ENCODE data around the gene CYB561.
"Not testable (repeated sequence)": the region's sequence is repeated elsewhere in the genome, so short reads cannot be mapped to it uniquely, and the experiment has no call there.

The CYB561 gene

GRCh38 chr17:63463771-63464170, 17.7 kb upstream of the CYB561 start:
- POLR2A ChIA-PET (ENCODE audit: low non-redundant PET) = no interaction called here

GRCh38 chr17:63460018-63460417, 13.9 kb upstream of the CYB561 start:
- CTCF ChIA-PET = interaction anchor here (0.6 to 1.4 kb wide), 3 partner anchors 20 to 34 kb away, joined by 4 to 5 read pairs (median 4); no protein-coding TSS in a partner anchor
- H3K27ac ChIP-seq = peak overlapping the region; percentile 87
- no peak for TF ChIP-seq CTCF (conservative IDR thresholded peaks at IDR 0.05; ENCODE audit: low read depth)
- POLR2A ChIA-PET (ENCODE audit: low non-redundant PET) = no interaction called here
- no peak for DNase-seq (ENCODE audit: low spot score)

More at GRCh38 chr17:63463771-63464170, 17.7 kb upstream of the CYB561 start:
- TF ChIP-seq CTCF (conservative IDR thresholded peaks at IDR 0.05; ENCODE audit: low read depth) = no peak
- DNase-seq (ENCODE audit: low spot score) = no peak
- CTCF ChIA-PET = interaction anchor here (1.2 kb wide), 1 partner anchor 11 kb away, joined by 3 read pairs; no protein-coding TSS in a partner anchor
- H3K27ac ChIP-seq = no peak overlapping the region

GRCh38 chr17:63458478-63458877, 12.4 kb upstream of the CYB561 start:
- POLR2A ChIA-PET (ENCODE audit: low non-redundant PET) = no interaction called here
- no peak for DNase-seq (ENCODE audit: low spot score)
- CTCF ChIA-PET = no interaction called here
- TF ChIP-seq CTCF (conservative IDR thresholded peaks at IDR 0.05; ENCODE audit: low read depth) = no peak
- H3K27ac ChIP-seq = no peak overlapping the region

GRCh38 chr17:63455417-63455816, 9.3 kb upstream of the CYB561 start:
- CTCF ChIA-PET = interaction anchor here (0.6 kb wide), 1 partner anchor 23 kb away, joined by 4 read pairs; no protein-coding TSS in a partner anchor
- no peak for DNase-seq (ENCODE audit: low spot score)
- TF ChIP-seq CTCF (conservative IDR thresholded peaks at IDR 0.05; ENCODE audit: low read depth) = no peak
- POLR2A ChIA-PET (ENCODE audit: low non-redundant PET) = no interaction called here
- H3K27ac ChIP-seq = no peak overlapping the region

GRCh38 chr17:63454915-63455314, 8.8 kb upstream of the CYB561 start:
- POLR2A ChIA-PET (ENCODE audit: low non-redundant PET) = no interaction called here
- no peak for DNase-seq (ENCODE audit: low spot score)
- CTCF ChIA-PET = no interaction called here
- TF ChIP-seq CTCF (conservative IDR thresholded peaks at IDR 0.05; ENCODE audit: low read depth) = no peak
- H3K27ac ChIP-seq = no peak overlapping the region; the same call in 1 of the 2 replicates

- not testable (repeated sequence) for H3K27ac ChIP-seq
These were observed 8.3 kb upstream of the CYB561 start for GRCh38 chr17:63454357-63454756.

GRCh38 chr17:63452962-63453551, 7.0 kb upstream of the CYB561 start:
- ChIA-PET CTCF (interaction anchor here (0.5 to 2.4 kb wide), 4 partner anchors 10 to 1894 kb away, joined by 3 to 8 read pairs (median 4); no protein-coding TSS in a partner anchor), POLR2A (ENCODE audit: low non-redundant PET) (no interaction called here)
- H3K27ac ChIP-seq = peak overlapping the region; percentile 47
- no peak for TF ChIP-seq CTCF (conservative IDR thresholded peaks at IDR 0.05; ENCODE audit: low read depth)
- DNase-seq (ENCODE audit: low spot score) = no peak

More at GRCh38 chr17:63454357-63454756, 8.3 kb upstream of the CYB561 start:
- DNase-seq (ENCODE audit: low spot score); POLR2A ChIA-PET (ENCODE audit: low non-redundant PET): not testable (repeated sequence)
- CTCF ChIA-PET = interaction anchor here (0.6 to 2.4 kb wide), 2 partner anchors 24 to 572 kb away, joined by 3 to 8 read pairs; no protein-coding TSS in a partner anchor

Data from RWPE1 (cell line).